ENCODE data around the gene RBMS2. TPM values are rescaled to one million over a fixed set of nuclear protein-coding genes. Genes with fewer than 3 reads are reported as not detected.

The RBMS2 gene
- total and polyA plus RNA-seq, 9 of the 15 experiments (the other 6 are each of a cell fraction or from before 2014, with no cell fraction given): 0.08 to 10.5 (median 0.31) TPM

GRCh38 chr12:56565510-56566101 lies 44.0 kb downstream of the RBMS2 start (continued):
- TF ChIP-seq ARID1B (IDR thresholded peaks at IDR 0.05) (0 out of 2 replicates have a peak, but pooled peaks have one; percentile 12), TFAM (CRISPR knock-in tag; conservative IDR thresholded peaks at IDR 0.05) (no peak), NR0B1 (IDR thresholded peaks at IDR 0.05; ENCODE audit: partially characterized antibody) (no peak), KDM1A (IDR thresholded peaks at IDR 0.05) (no peak), ZNF584 (CRISPR knock-in tag; IDR thresholded peaks at IDR 0.05; ENCODE audit: low read depth) (no peak), ZSCAN32 (CRISPR knock-in tag; IDR thresholded peaks at IDR 0.05) (no peak), SAFB (IDR thresholded peaks at IDR 0.05; ENCODE audit: borderline replicate concordance, low read depth, low read length) (no peak), ZBTB1 (CRISPR knock-in tag; IDR thresholded peaks at IDR 0.05; ENCODE audit: borderline replicate concordance, low read depth) (no peak), MNT (conservative IDR thresholded peaks at IDR 0.05) (0 out of 4 replicates have a peak, but pooled peaks of 1 of the 2 experiments have one; percentile 27), MECOM (CRISPR knock-in tag; IDR thresholded peaks at IDR 0.05) (no peak), PHB (CRISPR knock-in tag; IDR thresholded peaks at IDR 0.05) (no peak), UBTF (IDR thresholded peaks at IDR 0.05; ENCODE audit: borderline replicate concordance in 1 of 2, low read depth in 2 of 2, low read length in 2 of 2) (no peak), ZNF318 (IDR thresholded peaks at IDR 0.05; ENCODE audit: borderline replicate concordance in 1 of 2, low read depth in 1 of 2) (0 out of 4 replicates have a peak, but pooled peaks of 1 of the 2 experiments have one; percentile 35)

Data from K562 (cell line).